ENCODE data around the gene SPART.
"Not testable (repeated sequence)": the region's sequence is repeated elsewhere in the genome, so short reads cannot be mapped to it uniquely, and the experiment has no call there.

SPART gene

DNA sequence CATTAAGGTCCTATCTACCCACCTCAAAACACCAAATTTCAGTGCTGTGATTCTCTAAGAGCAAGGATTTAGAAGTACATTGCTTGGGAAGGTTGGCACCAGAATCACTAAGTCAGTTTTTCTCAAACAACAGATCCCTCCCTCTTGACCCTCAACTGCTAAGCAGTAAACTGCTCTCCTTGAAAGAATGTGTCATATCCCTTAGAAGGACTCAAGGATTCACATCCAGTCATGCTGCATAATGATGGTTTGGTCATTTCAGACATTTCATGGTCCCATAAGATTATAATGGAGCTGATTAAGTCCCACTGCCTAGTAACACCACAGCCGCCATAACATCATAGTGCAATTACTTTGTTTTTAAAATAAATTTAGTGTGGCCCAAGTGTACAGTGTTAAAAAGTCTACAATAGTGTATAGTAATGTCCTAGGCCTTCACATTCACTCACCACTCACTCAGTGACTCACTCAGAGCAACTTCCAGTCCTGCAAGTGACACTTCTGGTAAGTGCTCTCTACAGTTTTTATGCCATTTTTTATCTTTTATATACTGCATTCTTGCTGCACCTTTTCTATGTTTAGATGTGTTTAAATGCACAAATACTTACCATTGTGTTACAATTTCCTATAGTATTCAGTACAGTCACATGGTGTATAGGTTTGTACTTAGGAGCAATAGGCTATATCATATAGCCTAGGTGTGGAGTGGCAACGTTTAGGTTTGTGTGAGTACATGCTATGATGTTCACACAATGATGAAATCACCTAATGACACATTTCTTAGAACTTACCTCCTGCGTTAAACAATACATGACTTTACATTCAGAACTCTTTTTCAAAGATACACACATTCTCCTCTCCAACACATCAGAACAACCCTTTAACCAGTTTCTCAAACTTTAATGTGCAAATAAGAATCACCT, 32.9 kb downstream of the SPART start:
- DNase-seq (ENCODE audit: low spot score): no peak

DNA sequence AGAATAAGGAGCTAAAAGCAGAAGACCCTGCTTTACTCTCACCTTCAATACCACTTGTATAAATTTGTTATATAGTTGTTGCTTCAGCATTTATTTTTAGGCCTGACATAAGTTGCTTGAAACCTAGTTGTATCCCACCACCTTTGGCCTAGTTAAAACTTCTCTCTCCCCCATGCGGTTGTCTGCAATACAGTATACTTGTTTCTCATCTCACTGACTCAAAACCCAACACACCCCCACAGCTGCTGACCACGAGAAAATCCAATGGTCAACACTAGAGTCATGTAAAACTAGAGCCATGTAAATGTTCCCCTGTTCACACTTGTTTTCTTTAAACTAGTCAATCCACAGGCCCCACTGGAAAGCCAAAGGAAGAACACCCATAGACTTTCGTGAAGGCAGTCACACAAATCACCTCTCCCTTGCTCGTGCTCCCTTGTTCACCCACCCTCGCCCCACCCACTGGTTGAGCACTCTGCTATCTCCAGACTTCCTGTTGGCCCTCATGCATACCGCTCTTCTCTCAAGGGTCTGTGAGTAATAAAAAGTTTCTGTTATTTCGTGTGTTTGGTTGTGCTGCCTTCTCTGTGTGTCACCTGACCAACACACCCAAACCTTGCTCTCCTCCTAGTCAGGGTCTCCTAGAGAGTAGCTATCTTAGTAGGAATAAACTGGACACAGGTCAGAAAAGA, 35.6 kb downstream of the SPART start:
- DNase-seq (ENCODE audit: low spot score): no peak

DNA sequence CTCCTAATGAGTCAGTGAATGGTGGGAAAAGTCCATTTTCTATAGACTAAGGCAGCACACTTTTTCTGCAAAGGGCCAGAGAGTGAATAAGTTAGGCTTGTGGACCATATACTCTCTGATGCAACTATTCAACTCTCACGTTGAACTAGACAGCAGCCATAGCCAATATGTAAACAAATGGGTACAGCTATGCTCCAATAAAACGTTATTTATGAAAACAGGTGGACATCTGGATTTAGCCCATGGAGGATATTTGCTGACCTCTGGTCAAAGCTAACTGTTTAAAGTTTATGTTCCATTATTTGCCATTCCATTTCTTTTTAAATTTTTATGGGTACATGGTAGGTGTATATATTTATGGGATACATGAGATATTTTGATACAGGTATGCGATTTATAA, 43.9 kb downstream of the SPART start:
- DNase-seq (ENCODE audit: low spot score): no peak

GRCh38 chr13:36299469-36299868, 46.7 kb downstream of the SPART start:
- DNase-seq (ENCODE audit: low spot score): not testable (repeated sequence)

DNA sequence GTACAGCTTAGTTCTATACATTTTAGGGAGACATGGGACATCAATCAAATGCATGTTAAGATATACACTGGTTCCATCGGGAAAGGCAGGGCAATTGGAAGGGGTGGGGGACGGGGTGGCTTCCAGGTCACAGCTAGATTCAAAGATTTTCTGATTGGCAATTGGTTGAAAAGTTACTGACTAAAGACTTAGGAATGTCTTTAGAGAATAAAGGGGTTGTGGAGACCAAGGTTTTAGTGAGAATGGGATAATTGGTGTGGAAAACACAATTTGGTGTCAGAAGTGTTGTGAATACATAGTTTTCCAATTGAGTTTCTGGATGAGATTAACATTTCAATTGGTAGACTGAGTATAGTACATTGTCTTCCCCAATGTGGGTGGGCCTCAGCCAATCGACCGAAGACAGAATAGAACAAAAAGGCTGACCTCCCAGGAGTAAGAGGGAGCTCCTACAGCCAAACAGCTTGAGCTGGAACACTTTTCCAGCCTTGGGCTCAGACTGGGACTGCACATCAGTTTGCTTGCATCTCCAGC, 47.6 kb downstream of the SPART start:
- no peak for DNase-seq (ENCODE audit: low spot score)

- DNase-seq (ENCODE audit: low spot score): peak; percentile 46
Observed at GRCh38 chr13:36297366-36298338, 48.5 kb downstream of the SPART start, which contains the start of gene CCDC169. Gene CCDC169, minus strand, starts transcription at chr13:36297814. Its CDS starts 95 bp downstream, at chr13:36297719.

- no peak for DNase-seq (ENCODE audit: low spot score)
Observed at GRCh38 chr13:36294096-36294495, 52.1 kb downstream of the SPART start.

DNA sequence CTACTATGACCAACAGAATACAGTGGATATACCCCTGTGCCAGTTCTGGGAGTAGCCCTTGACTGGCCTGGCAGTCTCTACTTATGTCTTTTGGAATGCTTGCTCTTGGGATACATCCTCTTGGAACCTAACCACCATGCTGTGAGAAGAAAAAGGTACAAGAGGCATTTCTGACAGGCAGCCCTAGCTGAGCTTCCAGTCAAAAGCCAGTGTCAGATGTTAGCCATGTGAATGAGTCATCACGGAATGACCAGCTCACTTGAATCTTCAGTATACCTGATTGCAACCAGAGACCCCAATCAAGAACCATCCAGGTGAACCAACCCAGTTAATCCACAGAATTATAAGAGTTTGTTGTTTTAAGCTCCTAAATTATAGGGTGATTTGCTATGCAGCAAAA, 52.7 kb downstream of the SPART start:
- no peak for DNase-seq (ENCODE audit: low spot score)

- no peak for DNase-seq (ENCODE audit: low spot score)
Observed at GRCh38 chr13:36288794-36289391, 57.3 kb downstream of the SPART start.

DNA sequence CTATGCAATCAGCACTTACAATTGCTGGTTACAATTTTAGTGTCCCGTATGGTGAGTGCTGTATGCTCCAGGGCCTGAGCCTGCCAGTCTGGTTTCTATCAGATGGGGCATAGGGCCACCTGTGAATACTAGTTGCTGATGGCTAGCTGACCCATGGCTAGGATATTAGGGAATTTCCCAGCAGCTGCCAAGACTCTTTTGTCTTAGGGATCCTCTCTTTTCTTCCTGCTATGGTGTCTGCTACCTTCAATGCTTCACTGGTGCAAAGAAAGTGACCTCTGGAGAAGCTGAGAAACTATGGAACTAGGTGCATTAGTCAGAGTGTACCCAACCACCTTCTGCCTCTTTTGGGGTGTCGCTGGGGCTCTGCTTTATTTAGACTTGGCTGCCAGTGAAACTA, 60.2 kb downstream of the SPART start:
- DNase-seq (ENCODE audit: low spot score): no peak

DNA sequence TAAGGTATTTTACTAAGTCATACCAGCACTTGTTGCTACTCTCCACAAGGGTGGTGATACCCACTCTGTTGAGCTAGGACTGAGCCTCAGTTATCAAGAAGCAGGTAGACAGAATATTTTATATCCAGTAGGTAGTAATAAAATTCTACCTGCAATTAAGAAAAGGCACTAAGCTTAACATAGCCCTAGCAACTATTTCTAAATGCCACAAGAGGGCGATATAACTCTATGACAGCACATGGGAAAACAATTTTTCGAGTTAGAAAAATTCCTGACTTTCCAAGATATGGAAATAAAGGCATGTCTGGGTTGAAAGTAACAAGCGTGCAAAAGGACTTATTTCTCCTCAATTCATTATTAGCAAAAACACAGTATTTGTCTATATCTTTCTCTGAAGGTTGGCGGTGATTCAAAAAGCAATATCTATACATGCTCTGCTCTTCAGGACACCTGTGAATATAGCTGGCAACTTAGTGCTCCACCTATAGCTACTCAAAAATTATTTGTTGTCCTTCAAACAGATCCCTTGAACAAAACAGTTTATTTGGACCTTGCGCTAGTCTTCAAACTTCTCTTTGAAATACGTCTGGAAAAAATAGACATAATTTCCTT, 63.3 kb downstream of the SPART start:
- DNase-seq (ENCODE audit: low spot score): peak; percentile 16

GRCh38 chr13:36275190-36276002, 70.8 kb downstream of the SPART start:
- no peak for DNase-seq (ENCODE audit: low spot score)

GRCh38 chr13:36273431-36273830, 72.8 kb downstream of the SPART start:
- no peak for DNase-seq (ENCODE audit: low spot score)

DNA sequence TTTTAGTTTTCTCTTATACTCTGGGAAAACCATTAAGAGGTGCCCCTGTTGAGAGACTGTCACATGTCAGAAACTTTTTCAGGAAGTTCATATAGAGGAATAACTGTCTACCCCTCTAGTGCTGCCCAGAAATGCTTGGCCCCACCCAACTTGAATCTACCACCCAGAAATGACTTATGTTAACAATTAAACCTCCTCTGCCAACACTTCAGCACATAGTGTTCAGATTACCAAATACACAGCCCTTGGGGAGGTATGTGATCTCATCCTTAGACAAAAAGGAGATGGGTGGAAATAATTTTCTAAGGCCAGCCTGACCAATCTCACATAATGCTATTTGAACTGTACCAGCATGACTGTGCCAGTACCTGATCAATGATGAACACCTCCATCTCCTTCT, 84.2 kb downstream of the SPART start:
- no peak for DNase-seq (ENCODE audit: low spot score)

- DNase-seq (ENCODE audit: low spot score): no peak
Observed at GRCh38 chr13:36261011-36261410, 85.2 kb downstream of the SPART start.

GRCh38 chr13:36259361-36260137, 86.6 kb downstream of the SPART start:
- no peak for DNase-seq (ENCODE audit: low spot score)

DNA sequence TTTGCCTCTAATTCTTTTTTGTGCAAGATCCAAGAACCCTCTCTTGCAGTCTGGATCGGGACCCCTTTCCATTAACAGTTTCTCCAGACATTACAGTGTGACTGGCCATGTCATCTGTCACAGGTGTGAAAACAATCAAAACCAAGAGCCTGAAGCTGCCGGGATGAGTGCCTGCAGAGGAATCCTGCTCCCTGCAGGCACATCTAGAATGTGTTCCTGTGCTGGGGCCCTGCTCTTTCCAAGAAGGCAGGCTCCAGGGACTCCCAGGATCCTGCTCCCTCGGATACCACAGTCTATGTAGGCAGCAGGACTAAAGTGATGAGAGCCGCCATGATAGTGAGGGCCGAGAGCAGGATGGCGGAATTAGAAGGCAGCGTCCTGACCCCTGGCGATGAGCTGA, 87.4 kb downstream of the SPART start:
- DNase-seq (ENCODE audit: low spot score): no peak
